Activated CD4-positive, alpha-beta memory T cell treated with anti-CD3 and anti-CD28 coated beads for 36 hours (primary cell): ENCODE data around the gene PCSK2. TPM values are rescaled to one million over a fixed set of nuclear protein-coding genes. Genes with fewer than 3 reads are reported as not detected.

Experiments used
- CTCF ChIA-PET: fragments of 350-600 bp; sonication (Branson Sonifier 250); formaldehyde crosslinking; loops from one replicate; lab custom pipeline; 2021; ENCODE audit warnings: antibody characterized with exemption, inconsistent platforms; lab: Charles Lee
- POLR2A ChIA-PET: fragments of 350-600 bp; sonication (Branson Sonifier 250); formaldehyde crosslinking; loops from one replicate; lab custom pipeline; 2021; ENCODE audit warnings: antibody characterized with exemption; lab: Charles Lee
- DNase-seq: peaks from one replicate; pipeline ENCODE4 v3.0.0-alpha.2; 2020
- H3K27ac Mint-ChIP-seq: one replicate; pipeline ENCODE4 v1.8.0; 2021; ENCODE audit warnings: mixed read lengths
- H3K27me3 Mint-ChIP-seq: one replicate; pipeline ENCODE4 v1.8.0; 2021; ENCODE audit warnings: mixed read lengths
- H3K36me3 Mint-ChIP-seq: one replicate; pipeline ENCODE4 v1.8.0; 2021; ENCODE audit warnings: mixed read lengths
- H3K4me1 Mint-ChIP-seq: one replicate; pipeline ENCODE4 v1.8.0; 2021; ENCODE audit warnings: low read depth, mixed read lengths
- H3K4me3 Mint-ChIP-seq: one replicate; pipeline ENCODE4 v1.8.0; 2021; ENCODE audit warnings: mild to moderate bottlenecking, mixed read lengths
- H3K9me3 Mint-ChIP-seq: one replicate; pipeline ENCODE4 v1.8.0; 2021; ENCODE audit warnings: mixed read lengths
- intact Hi-C: fragments of 100-400 bp; cut with micrococcal nuclease; formaldehyde crosslinking; loops from one replicate; pipeline ENCODE4 v1.15.1; 2023
- total RNA-seq, 2 experiments: library from RNA; stranded (reverse); gene quantifications; one replicate each; pipeline ENCODE4 v1.2.3, GENCODE V29; 2021

PCSK2 gene
- total RNA-seq, 2 experiments from 2014 or later: not detected

DNA sequence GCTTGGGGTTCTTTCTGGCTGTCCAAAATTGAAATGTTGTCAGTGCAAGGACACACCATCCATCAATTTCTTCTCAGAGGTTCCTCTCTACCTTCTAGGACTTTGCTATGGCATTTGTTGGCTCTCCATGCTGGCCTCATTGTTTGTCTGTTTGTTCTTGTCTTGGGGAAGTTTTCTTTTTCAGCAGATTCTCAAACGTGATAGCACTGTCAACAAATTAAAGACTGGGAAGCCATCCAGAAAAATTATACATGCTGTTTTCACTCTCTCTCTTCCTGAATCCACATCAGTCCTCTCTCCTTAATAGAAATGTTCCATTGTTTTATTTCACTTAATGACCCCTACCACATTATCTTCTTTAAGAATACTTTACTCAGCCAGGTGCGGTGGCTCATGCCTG, 130.4 kb downstream of the PCSK2 start:
- CTCF ChIA-PET: no interaction called here
- Mint-ChIP-seq H3K4me1 (no peaks in the 10 kb centered on the region), H3K4me3 (no peak overlapping the region), H3K36me3 (no peaks in the 10 kb centered on the region), H3K9me3 (no peaks in the 10 kb centered on the region), H3K27ac (no peak overlapping the region), H3K27me3 (no peaks in the 10 kb centered on the region)
- no peak for DNase-seq
- intact Hi-C loops: no loop called here
- POLR2A ChIA-PET: no interaction called here

DNA sequence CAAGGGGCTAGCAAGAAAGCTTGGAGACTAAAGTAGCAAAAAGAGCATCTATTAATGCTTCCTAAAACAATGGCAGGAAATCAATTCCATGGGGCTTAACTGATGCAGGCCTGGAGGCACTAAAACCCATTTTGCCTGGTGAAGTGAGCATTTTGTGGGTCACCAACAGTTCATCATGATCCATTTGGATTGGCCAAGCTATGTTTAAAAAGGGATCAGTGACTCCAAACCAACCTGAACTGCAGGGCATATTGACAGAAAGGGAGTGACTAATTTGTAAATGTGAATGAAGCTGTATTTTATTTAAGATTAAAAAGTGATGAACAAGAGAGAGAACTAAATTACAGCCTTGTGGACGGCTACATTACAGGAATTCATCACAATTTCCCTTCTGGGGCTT, 132.0 kb downstream of the PCSK2 start:
- H3K36me3 Mint-ChIP-seq: no peaks in the 10 kb centered on the region
- H3K4me1 Mint-ChIP-seq: no peaks in the 10 kb centered on the region
- H3K27ac Mint-ChIP-seq: no peak overlapping the region
- H3K9me3 Mint-ChIP-seq: no peaks in the 10 kb centered on the region
- DNase-seq: no peak
- intact Hi-C loops: no loop called here
- no peak overlapping the region for H3K4me3 Mint-ChIP-seq
- H3K27me3 Mint-ChIP-seq: no peaks in the 10 kb centered on the region
- ChIA-PET CTCF (no interaction called here), POLR2A (no interaction called here)

DNA sequence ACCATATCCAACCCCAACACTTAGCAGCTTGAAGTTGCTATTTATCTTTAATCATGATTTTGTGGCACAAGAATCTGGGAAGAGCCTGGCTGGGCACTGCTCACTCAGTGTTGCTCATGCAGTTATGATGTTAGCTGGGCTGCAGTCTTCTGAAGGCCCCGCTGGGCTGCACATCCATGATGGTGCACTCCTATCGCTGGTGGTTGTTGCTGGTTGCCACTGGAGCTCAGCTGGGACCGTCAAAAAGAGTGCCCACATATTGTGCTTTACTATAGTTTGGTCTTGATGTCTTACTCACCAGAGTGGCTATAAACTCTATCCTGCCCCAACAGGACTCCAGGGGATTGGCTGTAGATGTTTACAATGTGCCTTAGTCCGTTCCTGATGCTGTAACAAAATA, 137.8 kb downstream of the PCSK2 start:
- H3K4me1 Mint-ChIP-seq: no peaks in the 10 kb centered on the region
- no peaks in the 10 kb centered on the region for H3K9me3 Mint-ChIP-seq
- no peaks in the 10 kb centered on the region for H3K36me3 Mint-ChIP-seq
- no peak overlapping the region for H3K4me3 Mint-ChIP-seq
- CTCF ChIA-PET: no interaction called here
- POLR2A ChIA-PET: no interaction called here
- intact Hi-C loops: no loop called here
- no peak for DNase-seq
- H3K27me3 Mint-ChIP-seq: no peaks in the 10 kb centered on the region
- no peak overlapping the region for H3K27ac Mint-ChIP-seq

- Mint-ChIP-seq H3K9me3 (no peaks in the 10 kb centered on the region), H3K36me3 (no peaks in the 10 kb centered on the region), H3K27me3 (no peaks in the 10 kb centered on the region), H3K27ac (no peak overlapping the region), H3K4me1 (no peaks in the 10 kb centered on the region), H3K4me3 (no peak overlapping the region)
- no peak for DNase-seq
- POLR2A ChIA-PET: no interaction called here
- intact Hi-C loops: no loop called here
- CTCF ChIA-PET: no interaction called here
Observed at GRCh38 chr20:17365831-17366230, 139.0 kb downstream of the PCSK2 start.

DNA sequence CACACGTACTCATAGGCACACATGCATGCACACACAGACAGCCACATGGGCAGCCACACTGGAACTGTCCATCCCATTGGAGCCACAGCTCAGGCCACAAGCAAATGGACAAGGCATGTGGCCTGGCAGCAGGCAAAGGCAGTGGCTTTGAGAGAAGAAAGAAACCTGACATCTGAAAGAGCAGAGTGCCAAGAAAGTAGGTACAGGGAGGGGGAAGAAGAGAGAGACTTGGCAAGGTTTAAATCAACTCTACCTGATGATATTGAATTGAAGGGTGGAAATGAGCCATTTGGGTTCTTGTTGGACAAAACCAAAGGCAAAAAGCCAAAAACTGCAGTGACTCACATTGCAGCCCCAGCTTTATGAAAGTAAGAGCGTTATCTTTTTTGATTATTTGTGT, 142.7 kb downstream of the PCSK2 start:
- ChIA-PET CTCF (no interaction called here), POLR2A (no interaction called here)
- H3K27me3 Mint-ChIP-seq: peaks cover 4% of the 10 kb centered on the region
- no peak overlapping the region for H3K27ac Mint-ChIP-seq
- no peak overlapping the region for H3K4me3 Mint-ChIP-seq
- no peaks in the 10 kb centered on the region for H3K36me3 Mint-ChIP-seq
- intact Hi-C loops: no loop called here
- no peak for DNase-seq
- H3K9me3 Mint-ChIP-seq: no peaks in the 10 kb centered on the region
- H3K4me1 Mint-ChIP-seq: no peaks in the 10 kb centered on the region

GRCh38 chr20:17372806-17373440, 146.1 kb downstream of the PCSK2 start:
- CTCF ChIA-PET: no interaction called here
- intact Hi-C loops: no loop called here
- H3K4me3 Mint-ChIP-seq: no peak overlapping the region
- no peak overlapping the region for H3K27ac Mint-ChIP-seq
- peaks cover 4% of the 10 kb centered on the region for H3K27me3 Mint-ChIP-seq
- H3K36me3 Mint-ChIP-seq: no peaks in the 10 kb centered on the region
- DNase-seq: no peak
- H3K9me3 Mint-ChIP-seq: no peaks in the 10 kb centered on the region
- no peaks in the 10 kb centered on the region for H3K4me1 Mint-ChIP-seq
- POLR2A ChIA-PET: no interaction called here

DNA sequence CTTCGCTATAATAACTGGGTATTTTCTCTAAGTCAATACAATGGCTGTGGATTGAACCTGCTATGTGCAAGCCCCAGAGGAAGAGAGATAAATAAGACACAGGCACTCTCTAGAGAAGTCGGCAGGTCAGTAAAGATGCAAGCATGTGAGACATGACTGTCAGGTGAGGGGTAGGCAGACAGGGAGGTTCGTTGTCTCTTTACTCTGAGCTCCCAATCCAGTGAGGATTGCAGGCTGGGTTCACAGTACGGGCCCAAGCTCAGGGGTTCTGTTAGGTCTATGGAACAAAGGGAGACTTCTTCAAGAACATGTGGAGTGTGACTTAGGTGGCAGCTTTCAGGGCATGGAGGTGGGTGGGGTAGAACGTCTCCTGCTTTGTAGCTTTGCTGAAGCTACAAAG, 147.2 kb downstream of the PCSK2 start:
- intact Hi-C loops: no loop called here
- H3K4me1 Mint-ChIP-seq: no peaks in the 10 kb centered on the region
- H3K4me3 Mint-ChIP-seq: no peak overlapping the region
- POLR2A ChIA-PET: no interaction called here
- H3K9me3 Mint-ChIP-seq: no peaks in the 10 kb centered on the region
- no peaks in the 10 kb centered on the region for H3K36me3 Mint-ChIP-seq
- CTCF ChIA-PET: no interaction called here
- H3K27ac Mint-ChIP-seq: no peak overlapping the region
- DNase-seq: no peak
- H3K27me3 Mint-ChIP-seq: peaks cover 4% of the 10 kb centered on the region

- DNase-seq: no peak
- Mint-ChIP-seq H3K9me3 (no peaks in the 10 kb centered on the region), H3K27me3 (peaks cover 2% of the 10 kb centered on the region), H3K4me3 (no peak overlapping the region), H3K36me3 (no peaks in the 10 kb centered on the region), H3K4me1 (no peaks in the 10 kb centered on the region), H3K27ac (no peak overlapping the region)
- ChIA-PET POLR2A (no interaction called here), CTCF (interaction anchor here (1.1 kb wide), 1 partner anchor 15 kb away, joined by 3 read pairs; no protein-coding TSS in a partner anchor)
- intact Hi-C loops: no loop called here
Observed at GRCh38 chr20:17376031-17376430, 149.2 kb downstream of the PCSK2 start.

DNA sequence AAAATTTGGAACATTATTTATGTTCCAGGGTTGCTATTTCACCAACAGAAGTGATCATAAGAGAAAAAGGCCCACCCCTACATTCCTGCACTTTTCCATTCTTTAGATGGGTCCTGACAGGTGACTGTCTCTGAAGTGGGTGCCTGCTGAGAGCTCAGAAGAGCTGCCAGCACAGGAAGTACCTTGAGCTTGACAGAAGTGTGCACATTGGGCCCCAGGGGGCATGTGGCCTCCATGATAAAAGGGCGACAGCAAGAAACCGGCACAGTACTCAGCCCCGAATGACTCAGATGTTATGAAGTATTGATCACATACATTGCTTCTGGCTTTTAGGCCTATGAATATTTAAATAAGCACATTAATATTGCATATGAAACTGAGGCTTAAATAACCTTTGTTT, 150.4 kb downstream of the PCSK2 start:
- POLR2A ChIA-PET: no interaction called here
- H3K36me3 Mint-ChIP-seq: no peaks in the 10 kb centered on the region
- H3K4me1 Mint-ChIP-seq: no peaks in the 10 kb centered on the region
- intact Hi-C loops: no loop called here
- CTCF ChIA-PET: no interaction called here
- DNase-seq: no peak
- no peak overlapping the region for H3K27ac Mint-ChIP-seq
- peaks cover 1% of the 10 kb centered on the region for H3K27me3 Mint-ChIP-seq
- H3K4me3 Mint-ChIP-seq: no peak overlapping the region
- H3K9me3 Mint-ChIP-seq: no peaks in the 10 kb centered on the region

- POLR2A ChIA-PET: no interaction called here
- no peaks in the 10 kb centered on the region for H3K36me3 Mint-ChIP-seq
Observed at GRCh38 chr20:17379651-17380050, 152.8 kb downstream of the PCSK2 start.

DNA sequence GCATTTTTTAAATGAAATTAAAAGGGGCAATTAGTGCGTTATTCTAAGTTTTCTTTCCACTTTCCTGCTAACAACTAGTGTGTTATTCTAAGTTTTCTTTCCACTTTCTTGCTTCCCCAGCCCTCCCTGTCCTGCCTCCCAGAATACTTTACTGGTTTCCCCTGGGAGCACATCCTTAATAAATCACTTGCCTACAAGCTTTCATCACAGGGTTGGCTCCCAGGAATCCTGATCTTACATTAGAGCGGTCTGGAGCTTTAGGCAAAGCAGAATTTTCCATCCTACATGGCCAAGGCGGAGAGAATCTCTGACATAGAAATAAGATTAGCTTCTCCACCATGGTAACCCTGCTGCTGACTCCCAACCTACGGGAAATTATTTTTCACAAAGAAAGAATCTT, 154.0 kb downstream of the PCSK2 start:
- Mint-ChIP-seq H3K4me3 (no peak overlapping the region), H3K36me3 (no peaks in the 10 kb centered on the region), H3K9me3 (no peaks in the 10 kb centered on the region), H3K27ac (no peak overlapping the region), H3K4me1 (no peaks in the 10 kb centered on the region), H3K27me3 (no peaks in the 10 kb centered on the region)
- POLR2A ChIA-PET: no interaction called here
- intact Hi-C loops: no loop called here
- DNase-seq: no peak
- CTCF ChIA-PET: no interaction called here

More at GRCh38 chr20:17379651-17380050, 152.8 kb downstream of the PCSK2 start:
- Mint-ChIP-seq H3K4me1 (no peaks in the 10 kb centered on the region), H3K27ac (no peak overlapping the region), H3K27me3 (no peaks in the 10 kb centered on the region), H3K9me3 (no peaks in the 10 kb centered on the region), H3K4me3 (no peak overlapping the region)
- intact Hi-C loops: no loop called here
- DNase-seq: no peak
- CTCF ChIA-PET: no interaction called here

- intact Hi-C loops: no loop called here
- H3K36me3 Mint-ChIP-seq: no peaks in the 10 kb centered on the region
- no peak overlapping the region for H3K4me3 Mint-ChIP-seq
- no peaks in the 10 kb centered on the region for H3K4me1 Mint-ChIP-seq
- ChIA-PET CTCF (no interaction called here), POLR2A (no interaction called here)
- DNase-seq: no peak
- H3K9me3 Mint-ChIP-seq: no peaks in the 10 kb centered on the region
- H3K27me3 Mint-ChIP-seq: no peaks in the 10 kb centered on the region
- no peak overlapping the region for H3K27ac Mint-ChIP-seq
Observed at GRCh38 chr20:17381724-17382123, 154.9 kb downstream of the PCSK2 start.

- H3K27ac Mint-ChIP-seq: no peak overlapping the region
- H3K4me1 Mint-ChIP-seq: no peaks in the 10 kb centered on the region
- POLR2A ChIA-PET: no interaction called here
- H3K36me3 Mint-ChIP-seq: no peaks in the 10 kb centered on the region
- intact Hi-C loops: no loop called here
- no peak for DNase-seq
- H3K4me3 Mint-ChIP-seq: no peak overlapping the region
- CTCF ChIA-PET: interaction anchor here (0.6 kb wide), 1 partner anchor 717 kb away, joined by 3 read pairs; no protein-coding TSS in a partner anchor
- no peaks in the 10 kb centered on the region for H3K9me3 Mint-ChIP-seq
- peaks cover 7% of the 10 kb centered on the region for H3K27me3 Mint-ChIP-seq
Observed at GRCh38 chr20:17385798-17386197, 159.0 kb downstream of the PCSK2 start.
